Mucosa of rectum (tissue), 2 donors: Measurements from ENCODE around the gene ANKRD66.
A peak's percentile ranks its signal among the peaks of the same experiment; 100 is the strongest.
"Not testable (repeated sequence)": the region's sequence is repeated elsewhere in the genome, so short reads cannot be mapped to it uniquely, and the experiment has no call there.

ENCODE experiments used
- H3K27ac ChIP-seq, 2 donors: one replicate each; pipeline ENCODE4 v1.7.0; 2013; ENCODE audit warnings: inconsistent platforms in 2 of 2, low read depth in 2 of 2, low read length in 2 of 2
- H3K27me3 ChIP-seq, 2 donors: one replicate each; pipeline ENCODE4 v1.7.0; 2013; ENCODE audit warnings: low read length in 2 of 2; ENCODE audit not compliant: control insufficient read depth in 2 of 2, insufficient read depth in 2 of 2
- H3K36me3 ChIP-seq, 2 donors: one replicate each; pipeline ENCODE4 v1.7.0; 2013; ENCODE audit warnings: low read length in 2 of 2; ENCODE audit not compliant: control insufficient read depth in 2 of 2, insufficient read depth in 2 of 2
- H3K4me1 ChIP-seq, 2 donors: one replicate each; pipeline ENCODE4 v1.7.0; 2013; ENCODE audit warnings: low read length in 2 of 2, mild to moderate bottlenecking in 1 of 2; ENCODE audit not compliant: control insufficient read depth in 2 of 2, insufficient read depth in 2 of 2
- H3K4me3 ChIP-seq, 2 donors: one replicate each; pipeline ENCODE4 v1.7.0; 2013; ENCODE audit warnings: low read length in 2 of 2
- H3K9ac ChIP-seq, 2 donors: one replicate each; pipeline ENCODE4 v1.7.0; 2013; ENCODE audit warnings: low read length in 2 of 2, low read depth in 1 of 2, mild to moderate bottlenecking in 1 of 2
- H3K9me3 ChIP-seq, 2 donors: one replicate each; pipeline ENCODE4 v1.7.0; 2013; ENCODE audit warnings: low read length in 2 of 2; ENCODE audit not compliant: control insufficient read depth in 2 of 2
- donor health status: healthy.
- donor health status: Normal muscosa, but diverticular disease.

ANKRD66 gene

DNA sequence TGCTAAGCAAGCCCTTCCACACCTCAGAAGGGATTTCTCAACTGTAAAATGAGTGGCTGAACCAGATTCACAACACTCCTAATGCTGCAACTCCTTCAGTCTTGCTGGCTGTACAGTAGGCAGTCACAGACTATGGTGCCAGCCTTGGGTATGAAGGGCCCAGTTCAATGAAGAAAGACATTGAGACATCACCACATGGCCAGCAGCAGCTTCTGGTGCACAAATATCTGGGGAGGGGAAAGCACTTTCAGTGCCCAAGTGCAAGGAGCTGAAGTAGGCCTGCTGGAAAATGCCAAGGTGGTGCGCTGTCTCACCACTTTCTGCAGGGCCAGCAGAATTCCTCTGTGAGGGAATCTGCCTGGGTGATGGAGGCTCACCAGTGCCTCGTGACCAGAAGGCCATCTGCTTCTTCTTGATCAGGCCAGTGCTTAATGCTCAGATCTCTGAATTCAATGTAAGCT lies 13.4 kb upstream of the ANKRD66 start:
- H3K36me3 ChIP-seq: no peaks in the 10 kb centered on the region
- H3K4me1 ChIP-seq: peaks cover 6 to 8% of the 10 kb centered on the region in 2 donors
- no peak overlapping the region for H3K9ac ChIP-seq
- no peak overlapping the region for H3K27ac ChIP-seq
- H3K4me3 ChIP-seq: no peak overlapping the region
- no peaks in the 10 kb centered on the region for H3K9me3 ChIP-seq
- H3K27me3 ChIP-seq: peaks cover 7 to 8% of the 10 kb centered on the region in 2 donors

DNA sequence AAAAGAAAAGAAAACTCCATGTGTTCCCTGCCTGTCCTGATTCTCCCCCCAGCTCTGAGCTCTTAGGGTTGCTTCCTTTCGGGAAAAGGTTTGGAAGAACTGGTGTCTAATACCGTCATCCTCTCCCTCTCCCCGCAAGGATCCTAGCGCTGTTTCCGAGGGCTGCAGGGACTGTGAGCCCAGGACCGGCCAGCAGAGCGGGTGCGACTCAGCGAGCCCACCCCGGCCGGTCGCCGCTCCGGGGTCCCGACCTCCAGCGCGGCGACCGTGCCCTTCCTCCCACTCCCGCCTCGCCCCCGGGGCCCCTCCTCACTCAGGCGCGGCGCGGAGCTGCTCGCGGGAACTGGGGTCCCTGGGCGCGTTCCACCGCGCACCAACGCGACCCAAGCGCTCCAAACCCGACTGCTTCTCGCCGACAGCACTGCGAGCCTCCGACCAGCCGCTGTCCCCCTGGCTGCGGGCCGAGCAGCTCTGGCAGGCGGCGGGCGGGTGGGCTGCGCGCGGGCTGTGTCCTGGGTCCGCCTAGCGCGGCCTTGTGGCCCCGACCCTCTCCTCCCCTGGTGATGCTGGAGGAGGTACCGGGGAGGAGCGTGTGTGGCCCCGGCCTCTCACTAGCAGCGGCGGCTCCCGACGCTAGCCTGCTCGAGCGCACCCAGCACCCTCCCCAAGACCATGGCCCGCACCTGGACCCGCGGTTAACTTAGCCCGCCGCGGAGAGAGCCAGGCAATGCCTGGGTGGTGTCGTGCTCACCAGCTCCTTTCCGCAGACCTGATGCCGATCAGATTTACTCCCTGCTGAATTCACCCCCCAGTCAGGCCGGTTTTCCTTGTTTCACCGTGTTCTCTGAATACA lies 11.6 kb upstream of the ANKRD66 start, which contains the start of gene PLA2G7:
Gene PLA2G7 (minus strand): TSS at position 509 of the 853 bp plus-strand sequence. CDS start 12,484 bp downstream, outside the sequence.
- H3K9ac ChIP-seq: peak within 1 kb of the TSS in 1 of 2 donors; percentile 2
- no peaks in the 10 kb centered on the region for H3K9me3 ChIP-seq
- peaks cover 6 to 8% of the 10 kb centered on the region in 2 donors for H3K4me1 ChIP-seq
- peak within 1 kb of the TSS; percentile 59 to 75 for H3K4me3 ChIP-seq
- H3K27me3 ChIP-seq: peaks cover 7 to 8% of the 10 kb centered on the region in 2 donors
- H3K27ac ChIP-seq: peak within 1 kb of the TSS in 1 of 2 donors; percentile 9
- no peaks in the 10 kb centered on the region for H3K36me3 ChIP-seq

DNA sequence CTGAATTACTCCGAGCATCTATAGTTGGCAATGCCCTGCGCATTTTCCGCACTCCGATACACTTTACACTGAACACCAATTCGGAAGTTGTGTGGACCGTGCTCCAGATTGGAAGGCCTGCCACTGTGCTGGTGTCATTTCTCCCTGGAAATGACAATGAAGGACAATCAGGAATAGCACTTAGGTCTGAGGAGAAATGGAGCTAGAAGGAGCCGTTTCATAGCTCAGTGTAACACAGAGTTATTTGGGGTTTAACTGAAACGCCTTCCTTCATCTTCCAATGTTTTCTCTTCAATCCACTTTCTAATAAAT lies 11.1 kb upstream of the ANKRD66 start:
- H3K27me3 ChIP-seq: peaks cover 7 to 8% of the 10 kb centered on the region in 2 donors
- H3K4me1 ChIP-seq: peaks cover 6 to 8% of the 10 kb centered on the region in 2 donors
- H3K9ac ChIP-seq: peak overlapping the region in 1 of 2 donors; percentile 2
- no peaks in the 10 kb centered on the region for H3K36me3 ChIP-seq
- H3K27ac ChIP-seq: no peak overlapping the region
- no peaks in the 10 kb centered on the region for H3K9me3 ChIP-seq
- peak overlapping the region; percentile 59 to 75 for H3K4me3 ChIP-seq

DNA sequence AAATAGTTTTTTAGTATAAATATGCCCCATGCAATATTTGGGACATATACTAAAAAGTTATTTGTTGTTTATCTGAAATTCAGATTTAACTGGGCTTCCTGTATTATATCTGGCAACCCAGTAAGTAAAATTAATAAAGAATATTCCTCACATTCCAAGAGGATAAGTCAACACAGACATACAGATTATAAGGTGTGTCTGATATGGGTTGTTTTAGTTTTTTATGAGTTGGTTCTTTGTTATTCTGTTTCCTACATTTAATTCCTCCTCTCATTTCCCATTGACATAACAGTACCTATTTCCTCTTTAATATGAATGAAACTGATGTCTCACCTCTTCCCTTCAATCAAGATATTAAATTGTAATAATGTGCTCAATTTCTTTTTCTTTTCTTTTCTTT lies 9.8 kb upstream of the ANKRD66 start:
- Histone ChIP-seq H3K9me3 (no peaks in the 10 kb centered on the region), H3K36me3 (no peaks in the 10 kb centered on the region), H3K27ac (no peak overlapping the region), H3K9ac (no peak overlapping the region), H3K4me3 (no peak overlapping the region), H3K4me1 (peaks cover 6 to 8% of the 10 kb centered on the region in 2 donors), H3K27me3 (peaks cover 7 to 8% of the 10 kb centered on the region in 2 donors)

DNA sequence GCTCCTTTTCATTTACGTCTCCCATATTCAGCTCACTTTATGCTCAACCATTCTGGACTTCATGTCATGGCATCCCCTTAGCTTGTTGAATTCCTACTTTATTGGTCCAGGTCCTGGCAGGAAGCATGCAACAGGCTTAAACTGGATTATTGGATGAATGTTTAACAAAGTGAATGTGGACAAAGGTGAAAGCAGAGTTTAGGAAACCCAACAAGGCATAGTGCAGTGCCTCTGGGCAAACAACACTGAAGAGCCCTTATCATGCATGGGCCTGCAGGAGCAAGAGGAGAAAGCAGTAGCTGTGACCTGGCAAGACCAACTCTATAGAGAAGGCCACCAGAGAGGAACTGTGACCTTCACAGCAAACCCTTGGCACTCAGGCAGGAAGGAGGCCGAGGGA lies 5.3 kb upstream of the ANKRD66 start:
- H3K4me3 ChIP-seq: no peak overlapping the region
- no peak overlapping the region for H3K9ac ChIP-seq
- H3K9me3 ChIP-seq: no peaks in the 10 kb centered on the region
- no peak overlapping the region for H3K27ac ChIP-seq
- no peaks in the 10 kb centered on the region for H3K36me3 ChIP-seq
- no peaks in the 10 kb centered on the region for H3K4me1 ChIP-seq
- H3K27me3 ChIP-seq: peaks cover 2 to 6% of the 10 kb centered on the region in 2 donors

DNA sequence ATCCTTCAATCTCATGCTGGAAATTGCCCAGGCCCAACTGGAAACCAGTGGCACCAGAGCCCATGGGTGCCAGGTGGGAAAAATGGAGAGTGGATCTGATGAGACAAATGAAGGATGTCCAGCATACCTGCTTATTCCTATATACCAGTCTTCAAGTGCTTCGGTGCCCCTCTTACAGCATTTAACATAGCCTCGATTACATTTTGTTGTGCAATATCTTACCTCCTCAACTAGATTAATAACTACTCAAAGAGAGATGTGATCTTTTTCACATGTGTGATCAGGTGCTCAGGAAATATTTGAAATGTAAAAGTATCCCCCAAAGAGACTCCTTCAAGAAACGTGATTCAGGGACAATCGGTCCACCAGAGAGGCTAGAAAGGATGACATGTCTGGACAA lies 4.8 kb upstream of the ANKRD66 start:
- no peak overlapping the region for H3K9ac ChIP-seq
- no peaks in the 10 kb centered on the region for H3K36me3 ChIP-seq
- H3K4me3 ChIP-seq: no peak overlapping the region
- no peaks in the 10 kb centered on the region for H3K4me1 ChIP-seq
- no peak overlapping the region for H3K27ac ChIP-seq
- peaks cover 0 to 2% of the 10 kb centered on the region in 2 donors for H3K27me3 ChIP-seq
- no peaks in the 10 kb centered on the region for H3K9me3 ChIP-seq

DNA sequence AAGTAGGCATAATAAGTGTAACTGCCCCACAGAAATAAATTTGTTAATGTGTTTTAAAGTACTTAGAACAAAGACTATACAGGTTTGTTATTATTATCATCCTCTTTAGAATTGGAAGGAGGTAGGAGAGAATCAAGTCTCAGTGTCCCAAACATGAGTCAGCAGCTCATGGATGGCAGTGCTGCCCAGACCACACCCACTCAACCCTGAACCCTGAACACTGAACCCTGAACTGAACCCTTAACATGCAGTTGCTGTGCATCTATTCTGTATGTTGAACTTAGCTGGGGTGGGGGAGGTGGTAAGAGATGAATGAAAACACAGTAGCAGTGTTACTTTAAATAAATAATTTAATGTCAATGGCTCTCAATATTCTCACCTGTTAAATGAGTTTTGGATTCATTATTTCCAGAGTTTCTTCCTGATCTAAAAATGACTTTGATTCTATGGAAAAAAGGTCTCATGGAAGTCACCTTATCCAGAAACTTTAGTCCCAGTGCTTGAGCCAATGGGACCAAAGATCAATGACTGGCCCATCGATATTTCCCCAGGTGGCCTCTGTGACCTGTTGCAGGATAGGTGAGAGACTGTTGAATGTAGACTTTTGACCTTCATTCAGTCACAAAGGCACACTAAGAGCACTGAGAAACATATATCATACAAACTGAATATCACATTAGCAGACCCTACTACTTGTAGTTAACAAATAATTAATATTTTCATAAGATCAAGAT lies 3.1 kb upstream of the ANKRD66 start:
- Histone ChIP-seq H3K4me3 (no peak overlapping the region), H3K9ac (no peak overlapping the region), H3K36me3 (no peaks in the 10 kb centered on the region), H3K4me1 (no peaks in the 10 kb centered on the region), H3K27me3 (no peaks in the 10 kb centered on the region), H3K9me3 (no peaks in the 10 kb centered on the region), H3K27ac (no peak overlapping the region)

DNA sequence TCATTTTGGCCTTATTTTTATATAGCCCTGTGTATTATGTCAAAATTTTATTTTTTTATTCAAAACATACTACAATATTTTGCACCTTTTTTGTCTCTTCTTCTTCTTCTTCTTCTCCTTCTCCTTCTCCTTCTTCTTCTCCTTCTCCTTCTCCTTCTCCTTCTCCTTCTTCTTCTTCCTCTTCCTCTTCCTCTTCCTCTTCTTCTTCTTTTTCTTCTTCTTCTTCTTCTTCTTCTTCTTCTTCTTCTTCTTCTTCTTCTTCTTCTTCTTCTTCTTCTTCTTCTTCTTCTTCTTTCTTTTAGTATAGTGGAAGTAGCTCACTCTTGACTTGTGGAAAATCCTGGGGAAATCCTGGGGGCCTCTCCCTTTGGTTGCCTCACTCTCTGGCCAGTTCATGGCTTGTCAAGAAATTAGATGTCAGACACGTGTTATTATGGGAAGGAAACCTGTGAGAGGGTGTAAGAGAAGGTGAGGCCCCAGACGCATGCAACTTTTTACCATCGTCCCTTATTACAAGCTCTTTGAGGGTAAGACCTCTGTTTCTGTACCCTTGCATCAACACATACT lies 2.5 kb upstream of the ANKRD66 start:
- not testable (repeated sequence) for H3K9ac ChIP-seq, H3K27ac ChIP-seq, H3K27me3 ChIP-seq, H3K9me3 ChIP-seq, H3K4me1 ChIP-seq, H3K4me3 ChIP-seq, H3K36me3 ChIP-seq

DNA sequence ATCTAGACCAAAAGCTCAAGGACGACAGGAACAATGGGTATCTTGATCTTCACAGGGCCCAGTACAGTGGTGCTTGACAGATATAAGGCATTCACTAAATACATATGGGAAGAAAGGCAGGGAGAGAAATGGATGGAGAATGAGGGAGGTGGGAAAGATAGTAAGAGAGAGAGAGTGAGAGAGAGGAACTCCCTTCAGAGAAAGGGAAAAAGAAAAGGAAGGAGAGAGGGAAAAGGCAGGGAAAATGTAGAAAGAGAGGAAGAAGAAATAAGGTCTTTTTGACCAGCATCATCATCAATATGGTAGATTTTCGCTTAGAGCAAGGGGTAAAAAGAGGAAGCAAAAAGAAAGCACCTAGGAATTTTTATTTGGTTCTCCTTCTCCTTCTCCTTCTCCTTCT lies 760 bp upstream of the ANKRD66 start:
- Histone ChIP-seq H3K4me3 (no peak overlapping the region), H3K4me1 (no peaks in the 10 kb centered on the region), H3K9ac (no peak overlapping the region), H3K9me3 (no peaks in the 10 kb centered on the region), H3K27ac (no peak overlapping the region), H3K36me3 (no peaks in the 10 kb centered on the region), H3K27me3 (no peaks in the 10 kb centered on the region)

DNA sequence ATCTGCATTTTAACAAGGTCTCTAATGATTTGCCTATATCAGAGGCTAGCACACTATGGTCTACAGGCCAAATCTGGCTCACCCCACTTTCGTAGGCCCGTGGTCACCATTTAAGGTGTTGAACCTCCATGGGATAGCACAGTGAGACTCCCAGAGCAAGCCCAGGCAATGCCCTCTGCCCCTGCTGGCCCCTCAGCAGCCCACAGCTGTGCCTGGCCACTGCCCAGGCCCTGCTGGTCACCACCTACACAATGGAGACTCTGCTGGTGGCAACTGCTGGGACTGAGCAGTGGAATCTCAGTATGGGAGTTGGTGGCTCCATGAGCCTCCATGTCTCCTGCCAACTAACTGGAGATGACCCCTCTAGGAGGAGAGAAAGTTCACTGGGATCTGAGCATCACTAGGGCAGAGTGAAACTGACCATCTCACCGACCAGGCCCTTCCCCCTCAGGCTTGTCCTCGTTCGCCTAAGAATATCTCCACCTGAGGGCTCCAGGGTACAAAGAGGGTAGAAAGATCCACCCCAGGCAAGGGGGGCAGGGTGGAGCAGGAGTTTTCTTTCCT lies 2.3 kb downstream of the ANKRD66 start:
- Histone ChIP-seq H3K9me3 (no peaks in the 10 kb centered on the region), H3K27me3 (no peaks in the 10 kb centered on the region), H3K4me3 (no peak overlapping the region), H3K36me3 (no peaks in the 10 kb centered on the region), H3K4me1 (no peaks in the 10 kb centered on the region), H3K27ac (no peak overlapping the region), H3K9ac (no peak overlapping the region)
